Right lobe of liver (tissue), 4 donors: Measurements from ENCODE around the gene COLEC12.

Experiments
- POLR2A ChIP-seq: fragments of 450-650 bp; IDR thresholded peaks from one replicate; pipeline ENCODE4 v1.6.1; 2017; ENCODE audit warnings: antibody characterized with exemption, mild to moderate bottlenecking
- TF ChIP-seq, protein P1 (sequence below), 4 donors: fragments of 200-600 bp in 3 of 4; fragments of 450-650 bp in 1 of 4; IDR thresholded peaks; one replicate each; pipeline versions ENCODE4 v1.5.1 to v1.8.0; 2016 to 2022; ENCODE audit warnings: antibody characterized with exemption in 4 of 4, mild to moderate bottlenecking in 2 of 4
- donor health status: DM: no; HTN: no; CAD: no.
- donor health status: DM: no; HTN: no; CAD: no.
- donor health status: DM: no; HTN: yes; CAD: no.

DNA sequence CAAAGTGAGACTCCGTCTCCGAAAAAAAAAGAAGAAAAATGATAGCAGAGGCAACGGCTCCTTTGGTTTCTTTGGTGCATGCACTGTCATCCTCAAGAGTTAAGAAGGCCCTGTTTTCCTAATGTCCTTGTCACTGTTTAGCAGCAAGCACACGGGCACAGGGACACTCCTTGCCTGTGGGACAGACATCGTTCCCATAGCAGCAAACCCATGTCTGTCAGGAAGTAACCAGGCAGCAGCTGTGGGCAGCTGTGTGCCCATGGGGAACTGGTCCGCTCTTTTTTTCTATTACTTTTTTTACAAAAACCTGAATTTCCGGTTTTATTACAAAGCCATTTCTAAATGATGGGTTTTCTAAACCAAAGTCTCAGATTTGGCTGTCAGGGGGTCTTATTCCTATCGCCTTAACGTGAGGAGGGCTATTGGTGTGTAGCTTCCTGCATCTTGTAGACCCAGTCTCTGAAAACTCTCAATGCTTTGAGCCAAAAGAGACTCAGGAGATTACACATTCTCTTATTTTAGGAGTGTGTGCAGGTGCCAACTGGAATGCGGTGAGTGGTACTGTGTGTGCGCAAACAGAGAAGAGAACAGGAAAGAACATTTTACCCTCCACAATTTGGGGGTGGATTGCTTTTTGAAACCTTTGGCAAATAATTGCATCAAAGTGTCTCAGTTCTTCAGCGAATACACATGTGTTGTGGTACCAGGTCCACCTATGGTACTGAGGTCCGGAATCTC, 109.6 kb downstream of the COLEC12 start:
- TF ChIP-seq, protein P1, sequence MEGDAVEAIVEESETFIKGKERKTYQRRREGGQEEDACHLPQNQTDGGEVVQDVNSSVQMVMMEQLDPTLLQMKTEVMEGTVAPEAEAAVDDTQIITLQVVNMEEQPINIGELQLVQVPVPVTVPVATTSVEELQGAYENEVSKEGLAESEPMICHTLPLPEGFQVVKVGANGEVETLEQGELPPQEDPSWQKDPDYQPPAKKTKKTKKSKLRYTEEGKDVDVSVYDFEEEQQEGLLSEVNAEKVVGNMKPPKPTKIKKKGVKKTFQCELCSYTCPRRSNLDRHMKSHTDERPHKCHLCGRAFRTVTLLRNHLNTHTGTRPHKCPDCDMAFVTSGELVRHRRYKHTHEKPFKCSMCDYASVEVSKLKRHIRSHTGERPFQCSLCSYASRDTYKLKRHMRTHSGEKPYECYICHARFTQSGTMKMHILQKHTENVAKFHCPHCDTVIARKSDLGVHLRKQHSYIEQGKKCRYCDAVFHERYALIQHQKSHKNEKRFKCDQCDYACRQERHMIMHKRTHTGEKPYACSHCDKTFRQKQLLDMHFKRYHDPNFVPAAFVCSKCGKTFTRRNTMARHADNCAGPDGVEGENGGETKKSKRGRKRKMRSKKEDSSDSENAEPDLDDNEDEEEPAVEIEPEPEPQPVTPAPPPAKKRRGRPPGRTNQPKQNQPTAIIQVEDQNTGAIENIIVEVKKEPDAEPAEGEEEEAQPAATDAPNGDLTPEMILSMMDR (IDR thresholded peaks at IDR 0.05), result no peak
- no peak for TF ChIP-seq POLR2A
